DMS79 (cell line): Measurements from ENCODE around the gene SNAI1.
"Not testable (repeated sequence)": the region's sequence is repeated elsewhere in the genome, so short reads cannot be mapped to it uniquely, and the experiment has no call there.

ENCODE experiments used
- DNase-seq: peaks from one replicate; lab custom pipeline; 2025; lab: John Stamatoyannopoulos, UW

SNAI1 gene

DNA sequence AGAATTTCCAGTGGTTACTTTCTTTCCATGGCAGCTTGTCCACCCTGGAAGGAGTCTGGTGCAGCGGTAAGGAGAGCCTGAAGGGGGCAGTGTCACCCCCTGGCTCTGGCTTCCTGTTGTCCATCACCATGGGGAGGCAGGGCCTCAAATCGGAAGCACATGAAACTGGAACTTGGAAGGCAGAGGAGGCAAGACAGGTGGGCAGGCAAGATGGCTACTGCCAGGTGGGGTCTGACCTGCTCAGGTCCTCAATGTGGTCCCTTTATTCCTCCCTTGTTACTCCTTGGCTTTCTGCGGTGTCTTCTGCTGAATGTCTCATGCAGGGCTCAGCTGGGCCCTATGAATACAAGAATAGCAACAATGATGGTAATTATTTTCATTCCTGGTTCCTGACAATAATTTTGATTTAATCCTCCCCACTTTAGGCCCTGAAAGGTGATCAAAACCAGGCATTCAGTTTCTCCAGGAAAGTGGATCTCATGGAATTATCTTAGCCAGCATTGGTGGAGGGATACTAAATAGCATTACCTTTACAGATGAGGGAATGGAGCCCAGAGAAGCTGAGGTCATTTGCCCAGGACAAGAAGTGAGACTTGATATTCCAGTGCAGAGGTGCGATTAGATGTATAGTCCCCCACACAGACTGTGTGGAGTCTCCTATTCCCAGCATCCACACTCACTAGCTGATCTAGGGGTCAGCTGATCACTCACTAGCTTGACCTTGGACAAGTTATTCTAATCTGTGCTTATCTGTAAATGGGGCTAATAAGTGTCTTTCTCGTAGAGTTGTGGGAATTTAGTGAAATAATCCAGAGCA lies 17.6 kb upstream of the SNAI1 start:
- DNase-seq: no peak

DNA sequence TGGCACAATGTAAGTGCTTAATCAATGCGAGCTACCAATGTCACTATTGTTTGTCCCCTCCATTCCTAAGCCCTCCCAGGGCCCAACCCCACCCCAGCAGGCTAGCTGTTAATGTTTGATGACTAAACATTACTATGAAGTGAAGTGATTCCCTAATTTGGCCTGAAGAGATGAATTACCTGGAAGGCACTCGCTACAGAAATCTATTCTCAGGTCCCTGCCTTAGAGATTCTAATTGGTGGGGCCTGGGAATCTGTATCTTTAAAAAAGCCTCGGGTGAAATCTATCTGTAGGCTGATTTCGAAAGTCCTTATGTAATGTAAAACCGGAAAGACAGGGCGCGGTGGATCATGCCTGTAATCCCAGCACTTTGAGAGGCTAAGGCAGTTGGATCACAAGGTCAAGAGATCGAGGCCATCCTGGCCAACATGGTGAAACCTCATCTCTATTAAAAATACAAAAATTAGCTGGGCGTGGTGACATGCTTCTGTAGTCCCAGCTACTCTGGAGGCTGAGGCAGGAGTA lies 16.9 kb upstream of the SNAI1 start:
- DNase-seq: no peak

DNA sequence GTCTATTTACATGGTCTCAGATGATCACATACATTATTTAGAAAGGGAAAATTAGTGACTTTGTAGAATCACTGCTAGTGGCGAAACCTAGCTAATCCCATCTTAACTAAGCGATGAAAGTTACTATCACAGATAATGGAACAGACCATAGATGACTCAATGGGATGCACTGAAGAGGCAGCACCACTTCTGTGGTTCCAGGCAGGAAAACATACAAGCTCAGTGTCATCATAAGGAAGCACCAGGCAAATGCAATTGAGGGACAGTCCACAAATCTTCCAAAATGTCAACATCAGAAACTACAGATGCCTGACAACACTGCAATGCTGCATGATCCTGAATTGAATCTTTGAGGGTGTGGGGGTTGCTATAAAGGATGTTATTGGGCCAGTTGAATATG lies 15.9 kb upstream of the SNAI1 start:
- no peak for DNase-seq

DNA sequence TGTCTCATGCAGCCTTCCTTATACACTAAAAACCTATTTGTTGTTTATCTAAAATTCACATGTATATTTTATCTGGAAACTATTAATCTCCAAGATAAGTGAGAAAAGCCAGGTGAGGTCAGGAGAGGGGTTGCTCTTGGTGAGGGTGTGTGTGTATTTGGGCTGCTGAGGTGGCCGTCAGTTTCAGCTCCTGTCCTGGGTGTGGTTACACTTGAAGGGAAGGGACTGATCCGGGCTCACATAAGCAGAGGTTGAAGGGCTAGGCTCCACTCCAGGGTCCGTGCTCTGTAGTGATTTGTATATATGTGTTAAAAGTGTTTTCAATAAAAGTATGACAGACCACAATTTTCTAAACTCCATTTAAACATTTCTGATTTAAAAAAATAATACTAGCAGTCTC lies 13.5 kb upstream of the SNAI1 start:
- DNase-seq: no peak

DNA sequence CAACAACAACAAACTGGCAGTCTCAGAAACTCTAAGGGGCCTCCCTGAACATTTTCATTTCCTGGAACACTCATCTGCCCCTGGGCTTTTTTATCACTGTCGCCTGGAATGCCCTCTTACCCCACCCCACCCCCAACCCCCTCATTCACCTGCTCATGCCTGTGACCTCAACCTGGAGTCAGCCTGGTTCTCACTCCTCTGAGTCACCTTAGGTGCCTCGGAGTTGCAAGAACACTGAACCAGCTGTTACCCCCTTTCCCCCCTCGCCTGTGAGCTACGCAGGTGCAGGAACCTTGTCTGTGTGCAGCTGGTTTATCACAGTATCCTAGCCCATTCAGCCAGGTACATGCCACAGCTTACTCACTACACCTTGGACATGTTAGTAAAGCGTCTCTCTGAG lies 12.8 kb upstream of the SNAI1 start:
- DNase-seq: no peak

DNA sequence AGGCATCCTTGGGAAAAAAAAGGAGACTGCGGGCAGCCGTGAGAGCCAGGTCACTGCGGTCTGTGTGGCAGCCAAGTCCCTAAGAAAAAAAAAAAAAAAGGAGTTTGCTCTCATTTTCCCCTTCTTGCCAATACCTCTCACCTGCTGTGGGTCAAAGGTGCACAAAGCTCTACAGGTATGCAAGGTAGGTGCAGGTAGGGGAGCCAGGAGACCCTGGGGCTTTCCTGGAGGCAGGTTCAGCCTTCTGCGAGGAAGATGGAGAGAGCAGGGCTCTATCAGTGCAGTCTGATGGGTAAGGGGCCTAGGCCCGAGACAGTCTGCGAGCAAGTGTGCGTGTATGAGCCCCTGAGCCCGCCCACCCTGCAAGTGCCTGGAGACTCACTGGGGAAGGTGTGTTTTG lies 12.3 kb upstream of the SNAI1 start:
- no peak for DNase-seq

DNA sequence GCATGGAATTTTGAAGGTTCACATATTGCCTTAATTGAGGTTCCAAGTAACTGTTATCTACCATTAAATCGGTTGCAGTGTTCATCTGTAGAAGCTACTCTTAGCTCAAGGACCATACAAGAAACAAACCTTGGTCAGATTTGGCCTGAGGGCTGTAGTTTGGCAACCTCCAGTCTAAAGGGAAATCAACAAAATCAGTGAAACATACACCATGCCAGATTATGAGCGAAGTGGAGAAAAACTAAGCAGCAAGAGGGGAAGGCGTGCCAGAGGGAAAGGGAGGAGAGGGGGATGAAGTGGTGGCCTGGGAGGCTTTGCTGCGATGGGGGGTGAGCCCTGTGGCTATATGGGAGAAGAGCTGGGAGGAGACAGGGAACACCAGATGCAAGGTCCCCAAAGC lies 8.8 kb upstream of the SNAI1 start:
- DNase-seq: no peak

DNA sequence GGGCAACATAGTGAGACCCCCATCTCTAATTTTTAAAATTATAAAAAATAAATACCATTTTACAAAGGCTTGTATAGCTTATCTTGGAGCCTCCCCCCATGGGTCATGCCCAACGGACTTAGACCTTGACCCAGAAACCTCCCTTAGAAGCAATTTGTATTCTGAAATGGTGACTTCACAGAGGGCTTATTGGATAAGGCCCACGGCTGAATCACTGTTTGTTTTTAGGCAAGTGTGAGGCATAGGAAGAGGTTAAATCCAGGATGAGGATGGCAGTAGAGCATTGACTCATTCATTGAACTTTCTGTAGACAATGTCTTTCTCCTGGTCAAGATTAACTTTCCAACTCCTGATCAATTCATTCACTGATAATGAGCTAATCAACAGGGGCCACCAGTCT lies 6.2 kb upstream of the SNAI1 start:
- DNase-seq: no peak

DNA sequence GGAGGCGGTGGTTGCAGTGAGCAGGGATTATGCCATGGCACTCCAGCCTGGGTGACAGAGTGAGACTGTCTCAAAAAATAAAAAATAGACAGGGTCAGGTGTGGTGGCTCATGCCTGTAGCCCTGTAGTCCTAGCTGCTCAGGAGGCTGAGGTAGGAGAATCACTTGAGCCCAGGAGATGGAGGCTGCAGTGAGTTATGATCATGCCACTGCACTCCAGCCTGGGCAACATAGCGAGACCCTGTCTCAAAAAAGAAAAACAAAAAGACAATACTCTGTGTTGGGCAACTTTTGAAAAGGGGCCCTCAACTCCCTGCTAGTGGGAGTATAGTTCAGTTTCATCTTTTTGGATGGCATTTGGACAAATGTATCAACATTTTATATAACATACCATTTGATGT lies 5.0 kb upstream of the SNAI1 start:
- not testable (repeated sequence) for DNase-seq

DNA sequence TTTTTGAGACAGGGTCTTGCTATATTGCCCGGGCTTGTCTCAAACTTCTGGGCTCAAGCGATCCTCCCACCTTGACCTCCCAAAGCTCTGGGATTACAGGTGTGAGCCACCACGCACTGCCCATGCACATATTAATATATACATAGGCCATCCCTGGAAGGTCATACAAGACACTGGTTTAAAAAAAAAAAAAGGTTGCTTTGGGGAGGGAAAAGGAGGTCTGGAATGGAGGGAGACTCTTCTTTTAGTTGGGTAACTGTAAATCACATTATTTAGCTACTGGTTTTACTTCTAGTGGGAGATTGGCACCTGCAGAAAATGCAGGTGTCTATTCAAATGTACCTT lies 4.1 kb upstream of the SNAI1 start:
- no peak for DNase-seq

DNA sequence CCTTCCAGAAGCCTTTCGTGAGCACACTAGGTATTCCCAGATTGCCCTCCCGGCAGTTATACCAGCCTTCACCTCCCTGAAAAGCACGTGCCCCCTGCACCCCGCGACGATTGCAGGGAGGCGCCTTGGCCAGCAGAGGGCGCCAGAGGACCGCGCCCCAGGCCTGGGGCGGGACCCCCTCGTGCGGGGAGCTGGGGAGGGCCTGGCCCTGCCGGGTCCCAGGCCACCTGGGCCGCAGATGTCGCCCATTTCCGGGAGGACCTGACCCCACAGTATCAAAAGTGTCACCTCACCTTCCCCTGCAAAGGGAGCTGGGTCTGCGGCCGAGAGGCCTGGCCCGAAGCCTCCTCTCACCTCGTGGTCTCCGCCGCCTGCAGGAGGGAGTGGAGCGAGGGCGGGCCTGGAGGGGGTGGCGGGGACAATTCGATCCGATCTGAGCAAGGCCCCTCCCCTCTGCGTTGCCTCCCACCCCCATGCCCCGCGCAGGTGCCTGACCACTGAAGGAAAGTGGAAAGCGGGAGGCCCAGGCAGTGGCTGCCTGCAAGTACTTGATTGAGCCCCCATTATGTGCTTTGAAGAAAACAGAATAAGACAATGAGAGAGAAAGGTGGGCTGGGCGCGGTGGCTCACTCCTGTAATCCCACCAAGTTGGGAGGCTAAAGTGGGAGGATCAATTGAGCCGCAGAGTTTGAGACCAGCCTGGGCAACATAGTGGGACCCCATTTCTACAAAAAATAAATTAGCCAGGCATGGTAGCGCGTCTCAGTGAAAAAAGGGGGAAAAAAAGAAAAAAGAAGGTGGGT lies 3.5 kb upstream of the SNAI1 start:
- no peak for DNase-seq

DNA sequence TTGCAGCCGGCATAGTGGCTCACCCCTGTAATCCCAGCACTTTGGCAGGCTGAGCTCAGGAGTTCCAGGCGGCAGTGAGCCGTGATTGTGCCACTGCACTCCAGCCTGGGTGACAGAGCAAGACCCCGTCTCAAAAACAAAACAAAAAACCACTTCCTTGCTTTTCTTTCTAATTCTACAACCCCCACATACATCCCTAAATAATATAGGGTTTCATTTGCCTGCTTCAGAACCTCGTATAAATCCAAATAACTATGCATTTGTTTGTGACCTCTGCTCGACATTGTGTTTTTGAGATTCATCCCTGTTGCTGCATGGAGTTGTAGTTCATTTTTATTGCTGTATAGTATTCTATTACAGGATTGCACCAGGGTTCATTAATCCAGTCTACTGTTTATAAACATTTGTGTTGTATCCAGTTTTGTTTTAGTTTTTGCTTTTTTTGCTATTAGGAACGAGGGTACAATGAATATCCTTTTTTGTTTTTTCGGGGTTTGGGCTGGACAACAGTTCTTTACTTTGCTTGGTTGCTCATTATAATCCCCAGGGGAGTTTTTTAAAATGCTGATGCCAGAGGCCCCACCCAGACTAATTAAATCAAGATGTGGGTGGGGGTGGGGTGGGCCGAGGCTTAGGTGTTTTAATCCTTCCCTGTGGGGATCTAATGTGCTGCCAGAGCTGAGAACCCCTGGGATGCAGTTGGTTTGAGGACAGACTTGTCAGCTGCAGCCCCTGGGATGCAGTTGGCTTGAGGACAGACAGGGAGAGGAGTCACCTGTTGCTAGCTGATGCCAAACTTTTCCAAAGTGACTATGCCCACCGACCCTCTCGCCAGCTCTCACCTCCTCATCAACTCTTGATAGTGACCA lies 2.4 kb upstream of the SNAI1 start:
- no peak for DNase-seq

DNA sequence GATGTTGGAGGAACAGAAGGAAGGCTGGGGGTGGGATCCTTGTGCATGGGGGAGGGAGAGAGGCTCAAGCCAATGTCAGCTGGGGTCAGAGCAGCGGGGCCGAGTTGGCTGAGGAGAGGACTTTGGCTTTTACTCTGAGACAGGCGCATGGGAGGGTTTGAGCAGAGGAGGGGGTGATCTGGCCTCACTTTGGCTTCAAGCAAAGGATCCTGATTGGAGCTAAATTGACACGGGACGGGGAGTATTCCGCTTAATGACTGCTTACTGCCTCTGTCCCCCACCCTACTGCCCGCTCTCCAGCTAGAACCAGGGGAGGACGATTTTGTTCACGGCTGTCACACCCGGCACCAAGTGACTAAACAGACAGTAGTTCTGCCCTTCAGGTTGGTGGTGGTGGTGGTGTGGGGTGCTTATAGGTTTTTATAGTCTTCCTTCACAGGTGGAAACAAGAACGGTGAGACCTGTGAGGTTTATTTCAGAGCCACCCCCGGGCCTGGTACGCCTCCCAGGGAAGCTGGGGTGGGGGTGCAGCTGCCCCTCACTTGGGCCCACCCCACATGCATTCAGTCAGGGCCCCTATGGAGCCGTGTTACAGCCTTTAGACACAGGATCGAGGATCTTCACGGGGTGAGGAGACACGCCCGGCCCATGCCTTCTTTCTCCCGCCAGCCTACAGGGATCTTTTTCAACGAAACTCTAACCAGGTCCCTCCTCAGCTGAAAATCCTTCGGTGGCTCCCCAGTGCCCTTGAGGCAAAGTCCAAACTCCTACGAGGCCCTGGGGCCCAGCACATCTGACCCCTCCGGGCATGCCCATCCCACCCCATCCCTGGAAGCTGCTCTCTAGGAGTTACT lies 1.3 kb upstream of the SNAI1 start:
- DNase-seq: no peak

DNA sequence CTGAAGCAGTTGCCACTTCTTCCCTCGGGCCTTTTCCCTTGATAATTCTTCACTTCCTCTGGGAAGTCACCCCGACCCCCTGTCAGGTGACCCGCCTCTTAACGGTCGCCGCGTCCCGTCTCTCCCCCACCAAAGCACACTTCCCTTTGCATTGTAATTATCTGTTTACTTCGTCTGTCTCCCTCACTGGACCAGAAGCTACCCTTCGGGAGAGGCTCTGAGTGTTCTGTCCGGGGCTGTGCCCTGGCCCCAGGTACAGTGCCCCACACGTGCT lies 771 bp upstream of the SNAI1 start:
- DNase-seq: no peak

DNA sequence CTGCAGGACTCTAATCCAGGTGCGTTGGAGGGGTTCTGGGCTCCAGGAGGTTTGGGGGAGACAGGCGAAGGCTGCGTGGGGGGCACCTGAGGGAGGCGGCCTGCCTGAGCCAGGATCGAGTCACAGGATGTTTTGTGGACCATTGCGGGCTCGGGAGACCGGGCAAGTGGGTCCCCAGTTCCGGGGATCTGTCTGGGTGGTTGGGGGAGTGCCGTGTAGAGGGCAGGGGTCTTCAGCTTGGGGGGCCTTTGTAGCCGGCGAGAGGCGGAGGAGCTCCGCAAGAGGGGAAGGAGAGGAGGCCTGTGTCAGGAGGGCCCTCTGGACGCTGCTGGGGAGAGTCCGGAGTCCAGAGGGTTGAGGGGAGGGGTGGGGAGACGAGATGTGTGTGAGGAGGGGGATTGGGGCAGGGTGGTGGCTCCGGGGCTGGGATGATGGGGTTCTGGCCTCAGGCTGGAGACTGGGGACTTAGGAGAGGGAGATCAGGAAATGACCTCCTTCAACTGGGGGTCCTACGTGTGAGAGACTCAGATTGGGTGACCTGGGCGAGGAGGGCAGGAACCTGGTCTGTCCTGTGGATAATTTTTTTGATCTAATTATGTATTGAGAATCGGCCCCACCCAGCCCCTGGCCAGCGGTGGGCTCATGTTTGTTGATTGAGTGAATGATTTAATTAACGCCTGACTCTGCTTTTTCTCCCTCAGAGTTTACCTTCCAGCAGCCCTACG lies 505 bp downstream of the SNAI1 start:
- no peak for DNase-seq

DNA sequence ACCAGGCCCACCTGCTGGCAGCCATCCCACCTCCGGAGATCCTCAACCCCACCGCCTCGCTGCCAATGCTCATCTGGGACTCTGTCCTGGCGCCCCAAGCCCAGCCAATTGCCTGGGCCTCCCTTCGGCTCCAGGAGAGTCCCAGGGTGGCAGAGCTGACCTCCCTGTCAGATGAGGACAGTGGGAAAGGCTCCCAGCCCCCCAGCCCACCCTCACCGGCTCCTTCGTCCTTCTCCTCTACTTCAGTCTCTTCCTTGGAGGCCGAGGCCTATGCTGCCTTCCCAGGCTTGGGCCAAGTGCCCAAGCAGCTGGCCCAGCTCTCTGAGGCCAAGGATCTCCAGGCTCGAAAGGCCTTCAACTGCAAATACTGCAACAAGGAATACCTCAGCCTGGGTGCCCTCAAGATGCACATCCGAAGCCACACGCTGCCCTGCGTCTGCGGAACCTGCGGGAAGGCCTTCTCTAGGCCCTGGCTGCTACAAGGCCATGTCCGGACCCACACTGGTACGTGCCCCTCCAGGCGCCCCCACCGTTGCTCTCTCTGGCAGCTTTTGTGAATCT lies 1.1 kb downstream of the SNAI1 start:
- DNase-seq: no peak

DNA sequence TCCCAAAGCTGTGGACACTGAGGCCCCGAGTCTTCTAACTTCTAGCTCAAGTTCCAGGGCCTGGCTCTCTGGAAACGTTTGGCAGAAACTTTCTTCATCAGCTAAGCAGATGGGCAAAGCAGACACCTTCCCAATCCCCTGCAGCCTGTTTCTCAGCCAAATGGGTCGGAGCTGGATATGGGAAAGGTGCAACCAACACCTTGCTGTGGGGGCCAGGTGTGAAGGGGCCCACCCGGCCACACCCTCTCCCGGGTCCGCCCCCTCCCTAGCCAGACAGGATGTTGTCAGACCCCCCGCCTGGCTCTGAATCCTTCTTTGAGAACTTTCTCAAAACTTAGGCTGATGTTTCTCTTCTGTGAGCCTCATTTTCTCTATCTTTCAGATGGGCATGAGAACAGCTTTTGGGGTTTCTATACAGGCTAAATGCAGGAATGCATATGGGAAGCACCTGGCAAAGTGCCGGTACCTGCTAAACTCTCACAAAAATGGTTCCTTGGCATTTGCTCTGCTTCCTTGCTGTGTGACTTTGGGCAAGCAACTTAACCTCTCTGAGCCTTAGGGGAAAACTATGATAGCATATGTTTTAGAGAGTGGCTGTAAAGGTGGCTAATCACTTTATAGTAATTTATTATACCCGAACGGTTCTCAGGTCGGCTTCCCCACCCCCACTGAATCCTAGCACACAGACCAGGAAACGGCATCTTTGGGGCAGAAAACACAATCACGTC lies 1.8 kb downstream of the SNAI1 start:
- no peak for DNase-seq

DNA sequence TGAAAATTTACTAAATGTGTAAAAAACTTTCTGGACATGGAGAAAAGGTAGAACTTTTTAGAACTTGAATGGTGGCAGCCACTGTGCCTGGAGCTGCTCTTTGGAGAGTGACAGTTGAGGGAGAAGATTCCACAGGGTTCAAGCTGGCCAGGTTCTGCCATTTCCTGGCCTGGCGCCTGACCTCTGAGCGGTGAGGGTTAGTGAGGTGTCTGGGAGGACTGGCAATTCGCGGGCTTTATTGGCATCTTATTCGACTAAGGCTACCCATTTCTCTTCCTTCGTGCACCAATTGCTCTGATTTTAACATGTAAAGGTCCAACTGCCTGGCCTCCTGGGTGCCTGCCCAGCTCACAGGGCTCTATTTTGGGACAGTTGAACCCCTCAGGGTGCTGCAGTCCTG lies 2.4 kb downstream of the SNAI1 start:
- no peak for DNase-seq

DNA sequence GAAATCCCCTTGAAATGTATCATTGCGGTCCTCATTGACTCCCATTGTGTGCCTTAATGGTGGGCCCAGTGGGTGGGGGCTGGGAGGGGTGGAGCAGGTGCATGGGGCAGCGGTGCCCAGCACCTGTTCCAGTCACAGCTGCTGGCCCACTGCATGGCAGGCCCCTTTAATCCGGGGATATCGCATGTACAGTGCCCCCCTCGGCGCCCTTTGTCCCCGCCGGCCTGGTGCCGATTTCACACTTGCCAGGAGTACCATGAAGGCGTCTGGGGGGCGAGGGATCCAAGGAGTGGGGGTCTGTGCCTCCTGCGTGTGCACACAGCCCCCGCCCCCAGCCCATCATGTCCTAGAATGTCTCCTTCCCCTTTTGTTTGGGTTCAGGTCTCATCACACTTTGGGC lies 2.8 kb downstream of the SNAI1 start:
- no peak for DNase-seq

DNA sequence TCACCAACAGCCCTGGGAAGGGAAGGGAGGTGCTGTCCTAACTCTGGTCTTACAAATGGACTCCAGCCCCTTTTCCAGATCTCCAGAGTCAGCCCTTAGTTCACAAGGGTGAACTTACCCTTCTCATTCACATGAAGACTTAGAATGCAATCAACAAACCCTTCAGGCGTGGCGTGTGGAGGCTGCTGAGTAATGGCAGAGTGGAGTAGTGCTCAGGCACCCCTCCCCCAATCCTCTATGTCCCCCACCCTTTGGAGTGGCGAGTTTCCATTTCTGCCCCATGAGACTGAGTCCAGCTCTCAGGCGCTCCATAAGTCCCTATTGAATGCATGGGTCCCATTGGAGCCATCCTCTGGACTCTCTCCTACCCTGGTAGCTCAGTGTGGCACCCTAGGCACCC lies 3.3 kb downstream of the SNAI1 start:
- no peak for DNase-seq
